Head of caudate nucleus (tissue), 42 donors: ENCODE measurements around the gene TIMM8B.
"Not testable (repeated sequence)": the region's sequence is repeated elsewhere in the genome, so short reads cannot be mapped to it uniquely, and the experiment has no call there.

ENCODE experiments used
- DNase-seq, 42 donors: peaks; one replicate each; pipeline versions ENCODE4 v3.0.0 to v3.0.0-alpha.2; 2020 to 2021; ENCODE audit warnings: mixed read lengths in 7 of 42
- intact Hi-C: fragments of 100-400 bp; cut with DNase I; formaldehyde crosslinking; loops from one replicate; pipeline ENCODE4 v1.15.0; 2022

TIMM8B gene

GRCh38 chr11:112086422-112087191 lies at the start of gene TIMM8B, which contains the start of gene SDHD:
TIMM8B (minus strand) TSS chr11:112086756; CDS start chr11:112086723, 33 bp downstream.
SDHD (plus strand) TSS chr11:112086873; CDS start chr11:112086908, 35 bp downstream.
- intact Hi-C loops: loop anchor here (10.0 kb wide), 1 partner anchor 212 kb away; the partner anchor contains the start of genes ALG9, CFAP68 and FDXACB1
- peak; percentile 91 to 98 (median 96) for DNase-seq

GRCh38 chr11:112134473-112134872 lies 47.9 kb upstream of the TIMM8B start:
- DNase-seq: no peak
- intact Hi-C loops: no loop called here

GRCh38 chr11:112132737-112133136 lies 46.2 kb upstream of the TIMM8B start:
- intact Hi-C loops: no loop called here

GRCh38 chr11:112129656-112130055 lies 43.1 kb upstream of the TIMM8B start:
- intact Hi-C loops: no loop called here
- DNase-seq: peak in 21 of 42 donors; percentile 6 to 53 (median 21)

More at GRCh38 chr11:112132737-112133136, 46.2 kb upstream of the TIMM8B start:
- DNase-seq: no peak

- intact Hi-C loops: no loop called here
- peak in 37 of 42 donors; percentile 21 to 81 (median 49) for DNase-seq
Measured at GRCh38 chr11:112128483-112129121, 42.0 kb upstream of the TIMM8B start.

- intact Hi-C loops: no loop called here
- DNase-seq: no peak
Measured at GRCh38 chr11:112127056-112127455, 40.5 kb upstream of the TIMM8B start.

- DNase-seq: no peak
- intact Hi-C loops: loop anchor here (5.0 kb wide), 1 partner anchor 44 kb away; the partner anchor contains the start of gene TEX12
Measured at GRCh38 chr11:112123129-112123528, 36.6 kb upstream of the TIMM8B start.

- DNase-seq: no peak
- intact Hi-C loops: loop anchor here (5.0 kb wide), 1 partner anchor 45 kb away; the partner anchor contains the start of gene TEX12
Measured at GRCh38 chr11:112121981-112122615, 35.5 kb upstream of the TIMM8B start.

GRCh38 chr11:112118176-112118575 lies 31.6 kb upstream of the TIMM8B start:
- DNase-seq: no peak
- intact Hi-C loops: no loop called here

- no peak for DNase-seq
- intact Hi-C loops: no loop called here
Measured at GRCh38 chr11:112115386-112115785, 28.8 kb upstream of the TIMM8B start.

- no peak for DNase-seq
- intact Hi-C loops: loop anchor here (5.0 kb wide), 1 partner anchor 63 kb away; the partner anchor contains the start of gene BCO2
Measured at GRCh38 chr11:112114460-112114859, 27.9 kb upstream of the TIMM8B start.

GRCh38 chr11:112113539-112114457 lies 27.2 kb upstream of the TIMM8B start:
- DNase-seq: peak in 11 of 42 donors; percentile 13 to 65 (median 27)
- intact Hi-C loops: loop anchor here (5.0 kb wide), 1 partner anchor 64 kb away; the partner anchor contains the start of gene BCO2

- intact Hi-C loops: no loop called here
- DNase-seq: no peak
Measured at GRCh38 chr11:112106070-112106469, 19.5 kb upstream of the TIMM8B start.

- DNase-seq: no peak
Measured at GRCh38 chr11:112103446-112103845, 16.9 kb upstream of the TIMM8B start.

GRCh38 chr11:112100462-112100861 lies 13.9 kb upstream of the TIMM8B start:
- intact Hi-C loops: no loop called here
- no peak for DNase-seq

More at GRCh38 chr11:112103446-112103845, 16.9 kb upstream of the TIMM8B start:
- intact Hi-C loops: no loop called here

GRCh38 chr11:112097734-112098528 lies 11.4 kb upstream of the TIMM8B start:
- intact Hi-C loops: no loop called here
- DNase-seq: no peak

GRCh38 chr11:112096194-112096593 lies 9.6 kb upstream of the TIMM8B start:
- DNase-seq: no peak
- intact Hi-C loops: no loop called here

- intact Hi-C loops: not testable (repeated sequence)
Measured at GRCh38 chr11:112095302-112095701, 8.7 kb upstream of the TIMM8B start.

More at GRCh38 chr11:112095302-112095701, 8.7 kb upstream of the TIMM8B start:
- DNase-seq: not testable (repeated sequence)
